Loucy (cell line): Measurements from ENCODE around the gene TBX10.

Source experiments
- H2AFZ ChIP-seq: fragments of 200-600 bp; sonication (generic); 2 replicates; pipeline ENCODE4 v1.6.0; 2016; ENCODE audit warnings: antibody characterized with exemption, mild to moderate bottlenecking, low read length, moderate library complexity
- H3F3A ChIP-seq: fragments of 200-600 bp; 2 replicates; pipeline ENCODE4 v1.6.0; 2016; ENCODE audit warnings: antibody characterized with exemption, low read depth, mild to moderate bottlenecking
- H3K27me3 ChIP-seq: fragments of 200-600 bp; sonication (generic); 2 replicates; pipeline ENCODE4 v1.6.1; 2014; ENCODE audit warnings: low read length, mild to moderate bottlenecking; ENCODE audit not compliant: insufficient read depth, poor library complexity, severe bottlenecking
- H3K36me3 ChIP-seq: fragments of 200-600 bp; sonication (generic); 2 replicates; pipeline ENCODE4 v1.6.1; 2016; ENCODE audit warnings: low read length; ENCODE audit not compliant: insufficient read depth
- H3K4me1 ChIP-seq: fragments of 200-600 bp; sonication (generic); 2 replicates; pipeline ENCODE4 v1.5.1; 2014; ENCODE audit warnings: low read length, mild to moderate bottlenecking; ENCODE audit not compliant: insufficient read depth, poor library complexity, severe bottlenecking
- H3K4me2 ChIP-seq: fragments of 200-600 bp; sonication (generic); 2 replicates; pipeline ENCODE4 v1.6.0; 2014; ENCODE audit warnings: antibody characterized with exemption, low read length, low read depth, mild to moderate bottlenecking; ENCODE audit not compliant: poor library complexity, severe bottlenecking
- H3K4me3 ChIP-seq: fragments of 200-600 bp; sonication (generic); 2 replicates; pipeline ENCODE4 v1.5.1; 2014; ENCODE audit warnings: low read length, mild to moderate bottlenecking, mixed read lengths; ENCODE audit not compliant: poor library complexity, severe bottlenecking
- H3K79me2 ChIP-seq: fragments of 200-600 bp; sonication (generic); 2 replicates; pipeline ENCODE4 v1.6.1; 2014; ENCODE audit warnings: low read length; ENCODE audit not compliant: insufficient read depth
- H3K9ac ChIP-seq: fragments of 200-600 bp; sonication (generic); 2 replicates; pipeline ENCODE4 v1.6.0; 2014; ENCODE audit warnings: mild to moderate bottlenecking, low read depth, low read length, moderate library complexity; ENCODE audit not compliant: poor library complexity, severe bottlenecking
- H3K9me2 ChIP-seq: fragments of 200-600 bp; sonication (generic); replicated peaks from 2 replicates; pipeline ENCODE4 v1.6.1; 2016; ENCODE audit warnings: low read depth, low read length, mixed read lengths
- H3K9me3 ChIP-seq: fragments of 200-600 bp; sonication (generic); 2 replicates; pipeline ENCODE4 v1.6.1; 2014; ENCODE audit warnings: mild to moderate bottlenecking, antibody characterized with exemption, low read length, low read depth; ENCODE audit not compliant: insufficient read depth
- H4K20me1 ChIP-seq: fragments of 200-600 bp; sonication (generic); 2 replicates; pipeline ENCODE4 v1.6.0; 2014; ENCODE audit warnings: antibody characterized with exemption, low read length, mild to moderate bottlenecking; ENCODE audit not compliant: insufficient read depth, poor library complexity, severe bottlenecking
- EZH2phosphoT487 ChIP-seq: fragments of 200-600 bp; IDR thresholded peaks from 2 replicates; pipeline ENCODE4 v1.6.1; 2018; ENCODE audit warnings: antibody characterized with exemption, mild to moderate bottlenecking, moderate library complexity, borderline replicate concordance
- TF ChIP-seq, protein P1 (sequence below): fragments of 200-600 bp; sonication (generic); conservative IDR thresholded peaks from 2 replicates; pipeline ENCODE4 v1.5.1; 2014; ENCODE audit warnings: mild to moderate bottlenecking, antibody characterized with exemption, low read length

Gene TBX10

DNA sequence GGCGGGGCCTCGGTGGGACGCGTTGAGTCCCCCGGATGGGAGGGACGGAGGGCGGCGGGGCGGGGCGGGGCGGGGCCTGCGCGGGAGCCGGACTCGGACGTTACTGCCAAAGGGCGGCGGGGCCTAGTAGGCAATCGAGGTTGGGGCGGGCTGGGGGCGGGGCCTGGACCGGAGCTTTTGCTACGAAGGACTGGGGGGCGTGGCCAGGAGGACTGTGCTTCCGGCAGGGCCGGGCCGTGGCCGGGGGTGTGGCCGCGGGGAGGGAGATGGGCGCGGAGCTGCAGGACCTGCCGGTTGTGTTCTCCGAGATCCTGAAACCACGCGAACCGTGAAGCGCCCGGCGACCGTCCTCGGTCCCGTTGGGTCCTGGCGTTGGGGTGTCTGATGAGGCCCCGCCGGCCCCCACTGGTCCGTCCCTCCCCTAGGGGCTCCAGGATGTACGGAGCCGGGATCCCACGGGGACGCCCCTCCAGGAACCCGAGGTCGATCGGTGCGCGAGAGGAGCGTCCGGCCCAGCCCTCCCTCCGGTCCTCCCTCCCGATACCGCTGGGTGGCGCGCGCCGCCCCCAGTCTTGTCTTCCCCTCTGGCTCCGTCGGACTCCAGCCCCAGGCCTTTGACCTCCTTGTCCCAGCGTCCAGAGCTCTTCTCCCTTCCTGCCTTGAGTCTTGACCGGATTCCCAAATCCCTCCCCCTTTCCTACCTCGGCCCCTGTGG is 9.2 kb downstream of the TBX10 start:
- no peaks in the 10 kb centered on the region for H3F3A ChIP-seq
- no peaks in the 10 kb centered on the region for H3K27me3 ChIP-seq
- H3K36me3 ChIP-seq: no peaks in the 10 kb centered on the region
- H3K4me3 ChIP-seq: peak overlapping the region; percentile 78
- peak overlapping the region; percentile 86 for H3K4me2 ChIP-seq
- peaks cover 3% of the 10 kb centered on the region for H4K20me1 ChIP-seq
- no peaks in the 10 kb centered on the region for H3K9me2 ChIP-seq
- H3K9ac ChIP-seq: peak overlapping the region; percentile 76
- H3K9me3 ChIP-seq: no peaks in the 10 kb centered on the region
- no peak for TF ChIP-seq EZH2phosphoT487
- TF ChIP-seq, protein P1, sequence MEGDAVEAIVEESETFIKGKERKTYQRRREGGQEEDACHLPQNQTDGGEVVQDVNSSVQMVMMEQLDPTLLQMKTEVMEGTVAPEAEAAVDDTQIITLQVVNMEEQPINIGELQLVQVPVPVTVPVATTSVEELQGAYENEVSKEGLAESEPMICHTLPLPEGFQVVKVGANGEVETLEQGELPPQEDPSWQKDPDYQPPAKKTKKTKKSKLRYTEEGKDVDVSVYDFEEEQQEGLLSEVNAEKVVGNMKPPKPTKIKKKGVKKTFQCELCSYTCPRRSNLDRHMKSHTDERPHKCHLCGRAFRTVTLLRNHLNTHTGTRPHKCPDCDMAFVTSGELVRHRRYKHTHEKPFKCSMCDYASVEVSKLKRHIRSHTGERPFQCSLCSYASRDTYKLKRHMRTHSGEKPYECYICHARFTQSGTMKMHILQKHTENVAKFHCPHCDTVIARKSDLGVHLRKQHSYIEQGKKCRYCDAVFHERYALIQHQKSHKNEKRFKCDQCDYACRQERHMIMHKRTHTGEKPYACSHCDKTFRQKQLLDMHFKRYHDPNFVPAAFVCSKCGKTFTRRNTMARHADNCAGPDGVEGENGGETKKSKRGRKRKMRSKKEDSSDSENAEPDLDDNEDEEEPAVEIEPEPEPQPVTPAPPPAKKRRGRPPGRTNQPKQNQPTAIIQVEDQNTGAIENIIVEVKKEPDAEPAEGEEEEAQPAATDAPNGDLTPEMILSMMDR: peak; percentile 77
- peaks cover 20% of the 10 kb centered on the region; the same call in 1 of the 2 replicates for H3K79me2 ChIP-seq
- H2AFZ ChIP-seq: peak overlapping the region; percentile 76
- H3K4me1 ChIP-seq: peaks cover 29% of the 10 kb centered on the region

DNA sequence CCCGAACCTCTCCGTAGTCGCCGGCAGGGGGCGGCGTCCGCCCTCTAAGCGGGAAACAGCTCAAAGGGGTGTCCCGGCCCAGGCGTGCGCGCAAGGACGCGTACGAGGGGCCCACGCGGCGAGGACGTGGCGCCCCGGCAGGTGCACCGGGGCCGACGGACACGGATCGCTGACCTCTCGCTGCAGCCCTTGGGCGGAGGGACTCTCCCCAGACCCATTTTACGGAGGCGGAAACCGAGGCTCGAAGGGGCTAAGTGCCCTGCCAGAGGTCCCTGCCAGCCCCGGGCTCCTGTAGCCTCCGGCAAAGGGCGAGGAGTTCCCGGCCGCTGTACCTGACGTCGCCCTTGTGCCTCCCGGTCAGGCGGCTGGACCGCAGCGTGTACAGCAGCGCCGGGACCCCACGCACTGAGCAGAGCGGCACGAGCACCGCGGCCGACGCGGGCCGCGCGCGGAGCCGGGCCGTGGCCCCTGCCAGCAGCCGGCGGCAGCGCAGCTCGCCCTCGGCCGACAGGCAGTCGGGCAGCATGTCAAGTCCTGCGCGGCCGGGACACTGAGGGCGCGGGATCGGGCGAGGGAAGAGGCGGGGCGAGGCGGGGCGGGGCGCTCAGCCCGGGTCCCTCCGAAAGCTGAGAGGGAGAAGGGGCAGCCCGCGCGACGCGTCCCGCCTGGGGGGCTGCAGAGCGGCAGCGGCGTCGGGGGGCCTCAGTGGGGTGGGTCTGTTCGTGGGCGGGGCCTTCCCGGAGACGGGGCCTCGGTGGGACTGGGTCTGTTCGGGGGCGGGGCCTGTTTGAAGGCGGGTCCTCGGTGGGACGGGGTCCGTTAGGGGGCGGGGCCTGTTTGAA is 10.0 kb downstream of the TBX10 start, which contains the start of gene NUDT8:
Gene NUDT8 (minus strand): TSS at position 552 of the 842 bp plus-strand sequence. CDS start 26 bp downstream, at position 526.
- Histone ChIP-seq H3K4me2 (peak within 1 kb of the TSS; percentile 86), H3K27me3 (no peaks in the 10 kb centered on the region), H3K9ac (peak within 1 kb of the TSS; percentile 76), H3K36me3 (no peaks in the 10 kb centered on the region), H3F3A (no peaks in the 10 kb centered on the region), H4K20me1 (peaks cover 3% of the 10 kb centered on the region), H3K4me1 (peaks cover 33% of the 10 kb centered on the region), H3K9me3 (no peaks in the 10 kb centered on the region), H3K4me3 (peak within 1 kb of the TSS; percentile 78), H3K79me2 (peaks cover 24% of the 10 kb centered on the region; the same call in 1 of the 2 replicates), H2AFZ (peak within 1 kb of the TSS; percentile 76), H3K9me2 (no peaks in the 10 kb centered on the region)
- TF ChIP-seq, protein P1: peak; percentile 83
- TF ChIP-seq EZH2phosphoT487: no peak

DNA sequence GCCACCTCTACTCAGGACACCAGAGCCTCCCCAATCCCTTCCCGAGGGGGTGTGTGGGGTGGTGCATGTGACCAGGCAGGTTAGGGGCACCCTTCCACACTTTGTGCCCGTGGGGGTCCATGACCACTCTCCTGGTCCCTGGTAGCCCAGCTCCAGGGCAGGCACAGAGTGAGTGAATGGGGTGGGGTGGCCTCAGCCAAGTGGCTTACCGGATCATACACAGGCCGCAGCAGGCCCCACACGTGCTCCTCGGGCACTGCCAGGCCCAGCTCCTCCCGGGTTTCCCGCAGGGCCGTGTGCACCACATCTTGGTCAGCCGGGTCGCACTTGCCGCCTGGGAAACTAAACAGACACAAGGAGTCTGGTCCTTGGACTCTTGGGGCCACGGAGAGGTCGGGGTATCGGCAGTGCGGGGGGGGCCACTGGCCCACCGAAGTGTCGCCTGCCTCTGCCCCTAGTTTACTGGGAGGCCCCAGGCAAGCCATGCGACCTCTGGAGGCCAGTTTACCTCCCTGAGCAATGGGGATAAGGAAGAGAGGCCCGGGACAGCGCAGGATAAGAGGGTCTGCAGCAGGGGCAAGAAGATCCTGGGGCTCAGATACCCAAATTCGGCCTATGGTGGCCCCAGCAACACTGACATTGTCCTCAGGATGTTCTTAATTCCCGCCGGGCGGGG is 10.7 kb downstream of the TBX10 start:
- Histone ChIP-seq H3K4me3 (peak overlapping the region; percentile 78), H3K4me1 (peaks cover 33% of the 10 kb centered on the region), H3K9ac (peak overlapping the region; percentile 76), H3K36me3 (no peaks in the 10 kb centered on the region), H3K9me2 (no peaks in the 10 kb centered on the region), H2AFZ (no peak overlapping the region), H3K9me3 (no peaks in the 10 kb centered on the region), H3K27me3 (no peaks in the 10 kb centered on the region), H3K79me2 (peaks cover 31% of the 10 kb centered on the region; the same call in 1 of the 2 replicates), H4K20me1 (peaks cover 6% of the 10 kb centered on the region), H3K4me2 (peak overlapping the region; percentile 83), H3F3A (no peaks in the 10 kb centered on the region)
- no peak for TF ChIP-seq EZH2phosphoT487
- TF ChIP-seq, protein P1: no peak; the same call in 1 of the 2 replicates
